BLaER1 treated with 17β-estradiol and CSF1 and Interleukin-3, amounts not matched to agents 10 nM and 100 nM (cell line): ENCODE measurements around the gene RAVER1.

Experiments
- H3K27ac ChIP-seq, 11 experiments: shearing (Covaris generic); formaldehyde crosslinking; 2 replicates each; pipeline ENCODE4 v1.8.1; 2022
- H3K27me3 ChIP-seq, 11 experiments: shearing (Covaris generic); formaldehyde crosslinking; 2 replicates each; pipeline ENCODE4 v1.8.1; 2022
- H3K36me3 ChIP-seq, 11 experiments: shearing (Covaris generic); formaldehyde crosslinking; 2 replicates each; pipeline ENCODE4 v1.8.1; 2022
- H3K4me1 ChIP-seq, 10 experiments: shearing (Covaris generic); formaldehyde crosslinking; 2 replicates each; pipeline ENCODE4 v1.8.1; 2022
- H3K4me2 ChIP-seq, 11 experiments: shearing (Covaris generic); formaldehyde crosslinking; 2 replicates each; pipeline ENCODE4 v1.8.1; 2022
- H3K4me3 ChIP-seq, 10 experiments: shearing (Covaris generic); formaldehyde crosslinking; 2 replicates each; pipeline ENCODE4 v1.8.1; 2022
- H3K9ac ChIP-seq, 11 experiments: shearing (Covaris generic); formaldehyde crosslinking; 2 replicates each; pipeline ENCODE4 v1.8.1; 2022
- H3K9me3 ChIP-seq, 11 experiments: shearing (Covaris generic); formaldehyde crosslinking; replicated peaks in 1 of 11; 2 replicates each; pipeline ENCODE4 v1.8.1; 2022
- H4K20me1 ChIP-seq, 11 experiments: shearing (Covaris generic); formaldehyde crosslinking; 2 replicates each; pipeline ENCODE4 v1.8.1; 2022
- Cebpa-rat ChIP-seq, 11 experiments: shearing (Covaris generic); IDR thresholded peaks; 2 replicates each; pipeline ENCODE4 v1.8.1; 2022

The RAVER1 gene

DNA sequence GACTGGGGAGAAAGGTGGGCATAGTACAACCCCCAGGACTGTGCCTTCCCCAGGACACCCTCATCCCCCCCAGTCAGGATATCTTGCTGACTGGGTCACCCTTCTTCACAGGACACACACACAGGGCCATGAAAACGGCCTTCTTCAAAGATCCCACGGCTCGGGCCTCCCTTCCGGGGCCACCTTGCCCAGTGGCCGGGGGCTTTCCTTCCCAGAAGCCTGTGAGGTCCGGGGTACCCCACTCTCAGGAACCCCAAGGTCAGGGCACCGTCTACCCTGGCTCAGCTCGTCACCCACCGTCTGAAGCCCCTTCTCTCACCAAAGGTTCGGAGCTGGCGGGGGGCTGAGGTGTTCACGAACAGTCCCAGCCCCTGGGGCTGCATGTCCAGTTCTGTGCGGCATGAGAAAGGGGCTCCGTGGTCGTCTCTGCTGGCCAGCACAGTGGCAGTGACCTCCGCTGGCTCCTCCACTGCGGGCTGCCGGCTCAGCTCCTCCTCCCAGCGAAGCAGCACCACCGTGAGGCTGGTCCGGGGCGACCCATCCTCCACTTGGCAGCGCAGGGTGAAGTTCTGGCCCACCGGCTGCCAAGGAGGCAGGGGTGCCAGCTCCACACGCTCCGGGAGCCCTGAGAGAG, 2.1 kb upstream of the RAVER1 start:
- H3K9me3 ChIP-seq = no peaks in the 10 kb centered on the region
- H3K9ac ChIP-seq = peak overlapping the region in 2 of 11 experiments; percentile 3 to 25; a peak in 1 of 22 replicates
- no peaks in the 10 kb centered on the region for H3K27me3 ChIP-seq
- TF ChIP-seq Cebpa-rat (IDR thresholded peaks at IDR 0.05) = no peak
- H3K27ac ChIP-seq = peak overlapping the region in 2 of 11 experiments; percentile 31 to 38; a peak in 3 of 22 replicates
- H3K4me2 ChIP-seq = peak overlapping the region in 3 of 11 experiments; percentile 86 to 93 (median 93); a peak in 3 of 22 replicates
- peaks cover 13 to 27% (median 24%) of the 10 kb centered on the region in 11 experiments; a peak in 19 of 22 replicates for H4K20me1 ChIP-seq
- H3K36me3 ChIP-seq = peaks cover 3 to 24% (median 12%) of the 10 kb centered on the region in 11 experiments
- H3K4me3 ChIP-seq = no peak overlapping the region
- peaks cover 47 to 80% (median 62%) of the 10 kb centered on the region in 10 experiments for H3K4me1 ChIP-seq

DNA sequence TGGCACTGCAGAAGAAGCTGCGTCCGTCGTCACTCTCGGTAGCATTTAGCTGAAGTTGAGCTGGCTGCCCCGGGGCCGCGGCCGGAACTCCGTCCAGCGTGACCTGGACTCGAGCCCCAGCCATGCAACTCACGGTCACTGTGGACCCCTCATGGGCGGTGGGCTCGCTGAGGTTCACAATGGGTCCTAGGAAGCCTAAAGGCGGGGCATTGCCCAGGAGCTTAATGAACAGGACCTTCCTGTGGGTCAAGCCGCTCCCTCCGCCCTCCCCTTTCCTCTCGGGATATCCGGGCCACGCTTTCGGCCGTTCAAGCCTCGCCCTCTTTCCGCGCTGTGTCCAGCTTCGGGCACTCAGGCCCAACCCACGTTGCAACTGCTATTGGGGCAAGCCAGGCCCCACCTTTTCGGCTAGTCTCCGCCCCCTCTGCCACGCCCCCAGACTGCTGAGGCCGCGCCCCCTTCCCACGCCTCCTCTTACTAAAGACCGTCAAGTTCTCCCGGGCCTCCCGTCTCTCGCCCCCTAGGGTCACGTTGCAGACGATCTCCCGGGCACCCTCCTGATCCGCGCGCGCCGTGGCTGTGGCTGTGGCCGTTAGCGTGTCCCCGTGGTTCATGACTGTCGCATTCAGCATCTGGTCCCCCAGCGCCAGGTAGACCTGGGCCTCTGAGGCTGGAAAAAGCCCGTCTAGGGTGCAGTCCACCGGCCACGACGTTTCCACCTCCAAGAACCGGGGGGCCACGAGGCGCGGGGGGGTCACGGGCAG, 1.4 kb upstream of the RAVER1 start:
- TF ChIP-seq Cebpa-rat (IDR thresholded peaks at IDR 0.05) = no peak
- H3K36me3 ChIP-seq = peaks cover 10 to 31% (median 19%) of the 10 kb centered on the region in 11 experiments
- H3K27ac ChIP-seq = peak overlapping the region in 1 of 11 experiments; percentile 96; a peak in 2 of 22 replicates
- H3K4me2 ChIP-seq = peak overlapping the region; percentile 78 to 94 (median 86); a peak in 20 of 22 replicates
- no peaks in the 10 kb centered on the region for H3K27me3 ChIP-seq
- peaks cover 13 to 34% (median 31%) of the 10 kb centered on the region in 11 experiments; a peak in 21 of 22 replicates for H4K20me1 ChIP-seq
- H3K9me3 ChIP-seq = no peaks in the 10 kb centered on the region
- no peak overlapping the region for H3K4me3 ChIP-seq
- H3K4me1 ChIP-seq = peaks cover 40 to 75% (median 55%) of the 10 kb centered on the region in 10 experiments
- H3K9ac ChIP-seq = peak overlapping the region in 2 of 11 experiments; percentile 97 to 98; a peak in 3 of 22 replicates

DNA sequence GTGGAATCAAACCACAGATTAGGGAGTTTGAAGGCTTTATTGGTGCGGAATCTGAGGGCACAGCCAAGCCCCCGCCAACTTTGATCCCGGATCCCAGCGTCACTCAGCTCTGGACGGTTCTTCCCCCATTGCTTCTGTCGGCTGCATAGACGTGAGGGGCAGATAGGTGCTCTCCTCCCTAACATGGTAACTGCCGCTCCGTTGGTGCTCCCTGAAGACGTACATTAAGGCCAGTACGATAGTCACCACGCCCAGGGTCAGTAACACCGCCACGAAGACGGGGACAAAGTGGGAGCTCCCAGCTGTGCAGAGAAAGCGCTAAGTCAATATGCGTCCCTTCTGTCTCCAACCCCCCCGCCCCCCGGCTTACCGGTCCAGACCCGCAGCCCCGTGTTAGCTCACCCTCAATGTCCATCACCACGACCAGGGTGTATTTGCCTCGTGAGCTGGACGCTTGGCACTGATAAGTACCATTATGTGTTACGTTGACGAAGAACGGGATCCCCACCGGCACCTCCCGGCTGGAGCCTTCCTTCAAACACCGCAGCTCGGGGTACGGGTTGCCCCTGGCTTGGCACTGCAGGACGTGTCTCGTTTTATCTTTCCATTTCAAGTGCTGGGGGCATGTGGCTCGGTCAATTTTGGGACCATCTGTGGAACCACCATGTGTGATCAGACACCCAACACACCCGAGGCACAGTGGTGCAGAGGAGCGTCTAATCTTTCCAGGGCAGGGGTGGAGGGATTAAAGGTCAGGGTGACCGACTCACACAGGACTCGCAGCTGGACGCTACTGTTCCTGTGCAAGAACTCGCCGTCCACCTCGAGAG, 644 bp upstream of the RAVER1 start:
- no peak for TF ChIP-seq Cebpa-rat (IDR thresholded peaks at IDR 0.05)
- Histone ChIP-seq H3K9ac (peak overlapping the region; percentile 60 to 99 (median 95); a peak in 20 of 22 replicates), H3K27me3 (no peaks in the 10 kb centered on the region), H3K4me1 (peaks cover 32 to 70% (median 47%) of the 10 kb centered on the region in 10 experiments), H3K4me3 (peak overlapping the region; percentile 81 to 94 (median 88)), H3K4me2 (peak overlapping the region; percentile 78 to 94 (median 86)), H3K9me3 (no peaks in the 10 kb centered on the region), H4K20me1 (peaks cover 15 to 42% (median 39%) of the 10 kb centered on the region in 11 experiments), H3K36me3 (peaks cover 18 to 39% (median 27%) of the 10 kb centered on the region in 11 experiments), H3K27ac (peak overlapping the region in 9 of 11 experiments; percentile 23 to 99 (median 91); a peak in 17 of 22 replicates)

DNA sequence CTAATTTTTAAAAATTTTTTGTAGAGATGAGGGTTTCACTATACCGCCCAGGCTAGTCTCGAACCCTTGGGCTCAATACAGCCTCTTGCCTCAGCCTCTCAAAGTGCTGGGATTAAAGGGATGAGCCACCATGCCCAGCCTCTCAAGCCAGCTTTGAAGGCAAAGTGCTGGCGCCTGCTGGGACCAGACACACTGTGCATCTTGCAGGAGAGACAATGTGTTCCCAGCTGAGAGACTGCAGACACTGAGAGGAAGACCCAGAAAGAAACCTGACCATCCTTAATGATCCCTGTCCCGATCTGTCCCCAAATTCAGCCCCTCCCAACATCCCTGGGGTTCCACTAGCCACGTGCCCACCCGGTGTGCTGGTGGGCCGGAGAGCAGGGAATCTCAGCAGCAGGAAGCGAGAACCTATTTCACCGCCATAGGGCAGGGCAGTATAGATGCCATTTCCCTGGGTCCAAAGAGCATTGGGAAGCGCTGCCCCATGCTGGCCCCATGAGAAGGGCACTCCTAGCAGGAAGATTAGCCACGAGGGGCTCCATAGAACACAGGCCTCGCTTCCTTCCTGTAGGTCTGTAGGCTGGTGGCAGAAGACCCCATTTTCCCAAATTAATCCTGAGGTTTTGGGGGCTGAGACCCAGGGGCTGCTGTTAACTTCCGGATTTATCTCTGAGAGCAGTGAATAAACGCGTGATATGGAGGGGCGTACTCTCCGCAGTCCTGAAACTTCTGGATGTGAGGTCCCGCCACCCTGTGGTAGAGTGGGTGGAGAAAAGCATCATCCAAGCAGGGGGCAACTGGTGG, 968 bp downstream of the RAVER1 start:
- H3K9ac ChIP-seq = peak overlapping the region; percentile 91 to 99 (median 95)
- H3K4me1 ChIP-seq = peaks cover 25 to 70% (median 46%) of the 10 kb centered on the region in 10 experiments
- no peak for TF ChIP-seq Cebpa-rat (IDR thresholded peaks at IDR 0.05)
- peaks cover 34 to 55% (median 43%) of the 10 kb centered on the region in 11 experiments for H3K36me3 ChIP-seq
- H3K27ac ChIP-seq = peak overlapping the region; percentile 83 to 99 (median 96); a peak in 21 of 22 replicates
- no peaks in the 10 kb centered on the region for H3K9me3 ChIP-seq
- peaks cover 18 to 58% (median 55%) of the 10 kb centered on the region in 11 experiments for H4K20me1 ChIP-seq
- H3K4me3 ChIP-seq = peak overlapping the region; percentile 81 to 94 (median 88)
- peak overlapping the region; percentile 90 to 99 (median 96) for H3K4me2 ChIP-seq
- no peaks in the 10 kb centered on the region for H3K27me3 ChIP-seq

DNA sequence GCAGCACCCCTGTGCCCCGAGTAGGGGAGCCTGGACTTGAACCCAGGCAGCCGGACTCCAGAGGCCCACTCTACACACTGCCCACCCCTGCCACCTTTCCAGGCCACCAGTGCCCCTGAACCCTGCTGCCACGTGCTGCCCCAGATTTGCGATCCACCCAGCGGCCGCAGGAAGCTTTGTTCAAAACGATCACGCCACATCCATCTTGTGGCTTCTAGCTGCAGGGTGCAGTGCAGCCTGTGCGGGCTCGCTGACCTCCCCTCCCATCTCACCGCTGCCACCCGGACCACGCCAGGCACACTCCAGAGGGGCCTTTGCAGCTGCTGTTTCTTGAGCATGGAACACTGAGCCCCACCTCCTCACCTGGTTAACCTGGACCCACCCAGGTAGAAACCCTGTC, 3.8 kb downstream of the RAVER1 start:
- Histone ChIP-seq H3K36me3 (peaks cover 59 to 78% (median 66%) of the 10 kb centered on the region in 11 experiments), H3K9ac (no peak overlapping the region), H3K4me1 (peaks cover 41 to 79% (median 66%) of the 10 kb centered on the region in 10 experiments)

DNA sequence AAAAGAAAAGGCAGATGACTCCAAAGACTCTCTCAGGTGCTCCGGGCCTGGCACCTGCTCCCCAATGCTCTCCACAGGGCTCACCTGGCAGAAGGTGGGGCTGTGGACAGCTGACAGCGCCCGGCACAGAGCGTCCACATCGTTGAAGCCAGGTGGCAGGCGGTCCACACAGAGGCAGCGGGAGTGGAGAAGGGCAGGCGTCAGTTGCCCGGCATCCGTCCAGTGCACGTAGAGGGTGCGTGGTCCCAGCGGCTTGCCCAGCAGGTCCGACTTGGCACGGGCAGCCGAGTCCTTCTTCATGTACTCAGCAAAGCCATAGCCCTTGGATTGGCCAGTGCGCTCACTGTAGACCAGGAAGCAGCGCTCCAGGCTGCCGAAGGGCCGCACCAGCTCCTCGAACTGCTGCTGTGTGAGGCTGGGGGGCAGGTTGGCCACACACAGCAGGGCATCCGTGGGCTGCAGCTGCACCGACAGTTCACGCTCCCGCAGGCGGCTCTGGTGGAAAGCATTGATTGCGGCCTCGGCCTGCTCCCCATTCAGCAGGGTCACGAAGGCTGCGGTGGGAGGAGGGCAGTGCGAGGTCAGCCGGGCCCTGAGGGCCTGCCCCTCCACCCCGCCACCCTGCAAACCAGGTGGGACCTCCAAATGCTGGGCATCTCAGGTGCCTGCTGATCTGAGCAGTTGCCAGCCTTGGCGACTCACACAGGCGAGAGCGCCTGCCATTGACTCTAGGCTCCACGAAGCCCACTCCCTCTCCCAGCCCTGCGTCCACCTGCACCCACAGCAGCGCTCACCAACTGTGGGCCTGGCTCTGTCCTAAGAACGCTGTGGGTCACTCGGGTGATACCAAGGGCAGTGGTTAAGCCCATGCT, 4.5 kb downstream of the RAVER1 start:
- H4K20me1 ChIP-seq = peaks cover 18 to 94% (median 91%) of the 10 kb centered on the region in 11 experiments
- peaks cover 64 to 85% (median 73%) of the 10 kb centered on the region in 11 experiments for H3K36me3 ChIP-seq
- no peak overlapping the region for H3K4me3 ChIP-seq
- H3K27me3 ChIP-seq = no peaks in the 10 kb centered on the region
- peaks cover 40 to 79% (median 66%) of the 10 kb centered on the region in 10 experiments for H3K4me1 ChIP-seq
- no peak overlapping the region for H3K4me2 ChIP-seq
- H3K9me3 ChIP-seq = no peaks in the 10 kb centered on the region
- no peak for TF ChIP-seq Cebpa-rat (IDR thresholded peaks at IDR 0.05)
- no peak overlapping the region for H3K9ac ChIP-seq
- H3K27ac ChIP-seq = no peak overlapping the region

More for the DNA sequence above, 3.8 kb downstream of the RAVER1 start:
- Histone ChIP-seq H3K27me3 (no peaks in the 10 kb centered on the region), H3K27ac (no peak overlapping the region), H3K4me3 (no peak overlapping the region), H4K20me1 (peaks cover 18 to 86% (median 83%) of the 10 kb centered on the region in 11 experiments), H3K9me3 (no peaks in the 10 kb centered on the region), H3K4me2 (no peak overlapping the region)
- TF ChIP-seq Cebpa-rat (IDR thresholded peaks at IDR 0.05) = no peak

DNA sequence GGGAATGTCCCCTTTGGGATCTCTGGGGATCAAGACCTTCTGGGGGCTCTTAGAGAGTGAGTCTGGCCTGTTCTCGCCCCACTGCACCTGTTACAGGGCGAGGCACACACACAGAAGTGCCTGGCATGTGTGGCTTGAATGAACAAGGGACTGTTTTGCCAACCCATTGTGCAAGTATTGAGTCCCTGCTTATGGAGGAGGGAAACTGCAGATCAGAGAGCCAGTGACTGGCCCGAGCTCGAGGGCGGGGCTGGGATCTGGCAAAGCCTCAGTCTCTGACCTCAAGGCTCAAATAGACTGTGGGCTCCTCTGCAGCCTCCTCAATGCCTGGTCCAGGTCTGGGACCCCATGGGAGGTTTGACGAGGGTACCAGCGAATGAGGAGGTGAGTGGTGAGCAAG, 5.5 kb downstream of the RAVER1 start:
- Histone ChIP-seq H3K9ac (no peak overlapping the region), H3K9me3 (no peaks in the 10 kb centered on the region), H3K36me3 (peaks cover 64 to 95% (median 79%) of the 10 kb centered on the region in 11 experiments), H3K4me3 (no peak overlapping the region), H3K27ac (no peak overlapping the region), H3K4me1 (peaks cover 48 to 87% (median 74%) of the 10 kb centered on the region in 10 experiments), H3K27me3 (no peaks in the 10 kb centered on the region), H3K4me2 (peak overlapping the region; percentile 27 to 95 (median 87); a peak in 19 of 22 replicates), H4K20me1 (peaks cover 18 to 100% (median 98%) of the 10 kb centered on the region in 11 experiments)
- TF ChIP-seq Cebpa-rat (IDR thresholded peaks at IDR 0.05) = no peak
